ENCODE measurements around the gene GIMAP6.

GIMAP6 gene

GRCh38 chr7:150631084-150631826, 930 bp downstream of the GIMAP6 start:
- Histone ChIP-seq H2BK15ac (ENCODE audit: low read length) (no peak overlapping the region), H3K27me3 (ENCODE audit: control insufficient read depth in 3 of 3, insufficient read depth in 3 of 3, low read depth in 1 of 3, low read length in 3 of 3) (no peaks in the 10 kb centered on the region), H4K8ac (ENCODE audit: low read depth, low read length) (no peak overlapping the region), H3K27ac (replicated peaks; ENCODE audit: low read length) (no peak overlapping the region), H3K79me1 (ENCODE audit: low read depth, low read length) (no peaks in the 10 kb centered on the region), H3K18ac (ENCODE audit: low read length) (no peak overlapping the region), H3K9ac (ENCODE audit: low read depth, low read length, poor library complexity) (no peak overlapping the region), H2BK120ac (ENCODE audit: low read depth, low read length) (no peak overlapping the region), H2BK12ac (ENCODE audit: low read length) (no peak overlapping the region), H3K4me2 (ENCODE audit: insufficient read depth, low read length, poor library complexity, severe bottlenecking) (no peak overlapping the region), H3K36me3 (replicated peaks in 1 of 2; ENCODE audit: control insufficient read depth in 2 of 2, insufficient read depth in 2 of 2, low read length in 2 of 2) (no peaks in the 10 kb centered on the region), H3K23ac (ENCODE audit: low read depth, low read length, poor library complexity) (no peak overlapping the region), H3K4me3 (ENCODE audit: low read length in 2 of 2) (no peak overlapping the region), H3K4me1 (ENCODE audit: control insufficient read depth in 2 of 2, insufficient read depth in 1 of 2, low read depth in 1 of 2, low read length in 2 of 2) (no peaks in the 10 kb centered on the region), H4K91ac (ENCODE audit: low read depth, low read length, poor library complexity) (no peak overlapping the region), H2AK5ac (ENCODE audit: low read depth, low read length) (no peak overlapping the region), H3K14ac (ENCODE audit: low read length) (no peak overlapping the region), H3K4ac (ENCODE audit: low read length) (no peak overlapping the region), H3K9me3 (replicated peaks in 1 of 2; ENCODE audit: control insufficient read depth in 2 of 2, insufficient read depth in 1 of 2, low read depth in 1 of 2, low read length in 2 of 2) (peaks cover 0 to 5% of the 10 kb centered on the region in 2 donors), H2BK5ac (ENCODE audit: low read length) (no peak overlapping the region), H2AFZ (ENCODE audit: low read length) (no peak overlapping the region)
- WGBS, 2 donors (ENCODE audit: extremely low coverage in 2 of 2, insufficient read length in 2 of 2, insufficient replicate concordance in 1 of 2): no CpG with 5 or more reads among the region's 8 CpGs
- no peak for DNase-seq (ENCODE audit: low spot score)

GRCh38 chr7:150629347-150629746, 2.8 kb downstream of the GIMAP6 start:
- H2AK5ac ChIP-seq (ENCODE audit: low read depth, low read length): no peak overlapping the region
- H2BK12ac ChIP-seq (ENCODE audit: low read length): no peak overlapping the region
- no peak overlapping the region for H3K18ac ChIP-seq (ENCODE audit: low read length)
- no peak overlapping the region for H3K4me3 ChIP-seq (ENCODE audit: low read length in 2 of 2)
- no peaks in the 10 kb centered on the region for H3K79me1 ChIP-seq (ENCODE audit: low read depth, low read length)
- H2BK5ac ChIP-seq (ENCODE audit: low read length): no peak overlapping the region
- no peak overlapping the region for H4K91ac ChIP-seq (ENCODE audit: low read depth, low read length, poor library complexity)
- no peak overlapping the region for H3K27ac ChIP-seq (replicated peaks; ENCODE audit: low read length)
- peaks cover 0 to 5% of the 10 kb centered on the region in 2 donors for H3K9me3 ChIP-seq (replicated peaks in 1 of 2; ENCODE audit: control insufficient read depth in 2 of 2, insufficient read depth in 1 of 2, low read depth in 1 of 2, low read length in 2 of 2)
- H3K9ac ChIP-seq (ENCODE audit: low read depth, low read length, poor library complexity): no peak overlapping the region
- H3K4me1 ChIP-seq (ENCODE audit: control insufficient read depth in 2 of 2, insufficient read depth in 1 of 2, low read depth in 1 of 2, low read length in 2 of 2): no peaks in the 10 kb centered on the region
- no peak for DNase-seq (ENCODE audit: low spot score)
- H3K36me3 ChIP-seq (replicated peaks in 1 of 2; ENCODE audit: control insufficient read depth in 2 of 2, insufficient read depth in 2 of 2, low read length in 2 of 2): no peaks in the 10 kb centered on the region
- H2BK120ac ChIP-seq (ENCODE audit: low read depth, low read length): no peak overlapping the region
- H3K4me2 ChIP-seq (ENCODE audit: insufficient read depth, low read length, poor library complexity, severe bottlenecking): no peak overlapping the region
- no CpG with 5 or more reads among the region's 9 CpGs for WGBS, 2 donors (ENCODE audit: extremely low coverage in 2 of 2, insufficient read length in 2 of 2, insufficient replicate concordance in 1 of 2)
- H3K27me3 ChIP-seq (ENCODE audit: control insufficient read depth in 3 of 3, insufficient read depth in 3 of 3, low read depth in 1 of 3, low read length in 3 of 3): no peaks in the 10 kb centered on the region
- no peak overlapping the region for H4K8ac ChIP-seq (ENCODE audit: low read depth, low read length)
- no peak overlapping the region for H3K4ac ChIP-seq (ENCODE audit: low read length)
- no peak overlapping the region for H3K14ac ChIP-seq (ENCODE audit: low read length)
- H3K23ac ChIP-seq (ENCODE audit: low read depth, low read length, poor library complexity): no peak overlapping the region
- H2AFZ ChIP-seq (ENCODE audit: low read length): no peak overlapping the region
- no peak overlapping the region for H2BK15ac ChIP-seq (ENCODE audit: low read length)

- Histone ChIP-seq H3K79me1 (ENCODE audit: low read depth, low read length) (no peaks in the 10 kb centered on the region), H2AK5ac (ENCODE audit: low read depth, low read length) (no peak overlapping the region), H3K18ac (ENCODE audit: low read length) (peak overlapping the region; percentile 39), H4K91ac (ENCODE audit: low read depth, low read length, poor library complexity) (no peak overlapping the region), H3K4me3 (ENCODE audit: low read length in 2 of 2) (no peak overlapping the region), H3K27me3 (ENCODE audit: control insufficient read depth in 3 of 3, insufficient read depth in 3 of 3, low read depth in 1 of 3, low read length in 3 of 3) (no peaks in the 10 kb centered on the region), H3K14ac (ENCODE audit: low read length) (no peak overlapping the region), H3K4ac (ENCODE audit: low read length) (no peak overlapping the region), H2BK12ac (ENCODE audit: low read length) (no peak overlapping the region), H3K4me1 (ENCODE audit: control insufficient read depth in 2 of 2, insufficient read depth in 1 of 2, low read depth in 1 of 2, low read length in 2 of 2) (no peaks in the 10 kb centered on the region), H3K36me3 (replicated peaks in 1 of 2; ENCODE audit: control insufficient read depth in 2 of 2, insufficient read depth in 2 of 2, low read length in 2 of 2) (no peaks in the 10 kb centered on the region), H2BK120ac (ENCODE audit: low read depth, low read length) (no peak overlapping the region), H3K9ac (ENCODE audit: low read depth, low read length, poor library complexity) (no peak overlapping the region), H3K23ac (ENCODE audit: low read depth, low read length, poor library complexity) (peak overlapping the region; percentile 10), H2BK15ac (ENCODE audit: low read length) (no peak overlapping the region), H3K4me2 (ENCODE audit: insufficient read depth, low read length, poor library complexity, severe bottlenecking) (no peak overlapping the region), H3K9me3 (replicated peaks in 1 of 2; ENCODE audit: control insufficient read depth in 2 of 2, insufficient read depth in 1 of 2, low read depth in 1 of 2, low read length in 2 of 2) (peaks cover 0 to 5% of the 10 kb centered on the region in 2 donors), H3K27ac (replicated peaks; ENCODE audit: low read length) (no peak overlapping the region), H2BK5ac (ENCODE audit: low read length) (no peak overlapping the region), H4K8ac (ENCODE audit: low read depth, low read length) (no peak overlapping the region), H2AFZ (ENCODE audit: low read length) (no peak overlapping the region)
- no CpG with 5 or more reads among the region's 18 CpGs for WGBS, 2 donors (ENCODE audit: extremely low coverage in 2 of 2, insufficient read length in 2 of 2, insufficient replicate concordance in 1 of 2)
- no peak for DNase-seq (ENCODE audit: low spot score)
Observed at GRCh38 chr7:150627959-150628358, 4.2 kb downstream of the GIMAP6 start.

GRCh38 chr7:150626696-150627095, 5.5 kb downstream of the GIMAP6 start:
- H2BK12ac ChIP-seq (ENCODE audit: low read length): no peak overlapping the region
- H4K91ac ChIP-seq (ENCODE audit: low read depth, low read length, poor library complexity): no peak overlapping the region
- no peak overlapping the region for H3K27ac ChIP-seq (replicated peaks; ENCODE audit: low read length)
- H3K79me1 ChIP-seq (ENCODE audit: low read depth, low read length): no peaks in the 10 kb centered on the region
- no peak for DNase-seq (ENCODE audit: low spot score)
- no peak overlapping the region for H3K4ac ChIP-seq (ENCODE audit: low read length)
- no peak overlapping the region for H2AFZ ChIP-seq (ENCODE audit: low read length)
- H2BK15ac ChIP-seq (ENCODE audit: low read length): no peak overlapping the region
- H4K8ac ChIP-seq (ENCODE audit: low read depth, low read length): no peak overlapping the region
- H3K4me1 ChIP-seq (ENCODE audit: control insufficient read depth in 2 of 2, insufficient read depth in 1 of 2, low read depth in 1 of 2, low read length in 2 of 2): no peaks in the 10 kb centered on the region
- no CpG with 5 or more reads among the region's 4 CpGs for WGBS, 2 donors (ENCODE audit: extremely low coverage in 2 of 2, insufficient read length in 2 of 2, insufficient replicate concordance in 1 of 2)
- no peak overlapping the region for H3K18ac ChIP-seq (ENCODE audit: low read length)
- no peak overlapping the region for H3K14ac ChIP-seq (ENCODE audit: low read length)
- H3K36me3 ChIP-seq (replicated peaks in 1 of 2; ENCODE audit: control insufficient read depth in 2 of 2, insufficient read depth in 2 of 2, low read length in 2 of 2): no peaks in the 10 kb centered on the region
- H2AK5ac ChIP-seq (ENCODE audit: low read depth, low read length): no peak overlapping the region
- H3K23ac ChIP-seq (ENCODE audit: low read depth, low read length, poor library complexity): no peak overlapping the region
- H3K27me3 ChIP-seq (ENCODE audit: control insufficient read depth in 3 of 3, insufficient read depth in 3 of 3, low read depth in 1 of 3, low read length in 3 of 3): no peaks in the 10 kb centered on the region
- H3K4me2 ChIP-seq (ENCODE audit: insufficient read depth, low read length, poor library complexity, severe bottlenecking): no peak overlapping the region
- peaks cover 0 to 5% of the 10 kb centered on the region in 2 donors for H3K9me3 ChIP-seq (replicated peaks in 1 of 2; ENCODE audit: control insufficient read depth in 2 of 2, insufficient read depth in 1 of 2, low read depth in 1 of 2, low read length in 2 of 2)
- no peak overlapping the region for H3K4me3 ChIP-seq (ENCODE audit: low read length in 2 of 2)
- H3K9ac ChIP-seq (ENCODE audit: low read depth, low read length, poor library complexity): no peak overlapping the region
- H2BK120ac ChIP-seq (ENCODE audit: low read depth, low read length): no peak overlapping the region
- H2BK5ac ChIP-seq (ENCODE audit: low read length): no peak overlapping the region

All from neuronal stem cell (in vitro differentiated cells).